OCI-LY1 (cell line): Measurements from ENCODE around the gene ADAM22.

ENCODE experiments used
- H2AFZ ChIP-seq: fragments of 200-600 bp; sonication (generic), shearing (Covaris generic); 2 replicates; pipeline ENCODE4 v1.6.0; 2014; ENCODE audit warnings: antibody characterized with exemption, mild to moderate bottlenecking, low read length
- H3F3A ChIP-seq: fragments of 200-600 bp; sonication (generic), shearing (Covaris generic); 2 replicates; pipeline ENCODE4 v1.6.0; 2014; ENCODE audit warnings: mild to moderate bottlenecking, antibody characterized with exemption, low read length, moderate library complexity; ENCODE audit not compliant: insufficient read depth
- H3K27ac ChIP-seq: fragments of 200-600 bp; sonication (generic); 2 replicates; pipeline ENCODE4 v1.5.1; 2014; ENCODE audit warnings: low read length, mixed run types, mild to moderate bottlenecking, low read depth; ENCODE audit not compliant: poor library complexity, severe bottlenecking
- H3K27me3 ChIP-seq: fragments of 200-600 bp; sonication (generic); 2 replicates; pipeline ENCODE4 v1.6.0; 2014; ENCODE audit warnings: antibody characterized with exemption, mild to moderate bottlenecking, low read length, moderate library complexity; ENCODE audit not compliant: insufficient read depth
- H3K36me3 ChIP-seq: fragments of 200-600 bp; sonication (generic); 2 replicates; pipeline ENCODE4 v1.6.1; 2014; ENCODE audit warnings: mild to moderate bottlenecking, antibody characterized with exemption, low read length, moderate library complexity, mixed read lengths; ENCODE audit not compliant: insufficient read depth
- H3K4me1 ChIP-seq: fragments of 200-600 bp; sonication (generic); 2 replicates; pipeline ENCODE4 v1.5.1; 2014; ENCODE audit warnings: mild to moderate bottlenecking, low read length, moderate library complexity; ENCODE audit not compliant: insufficient read depth, severe bottlenecking
- H3K4me2 ChIP-seq: fragments of 200-600 bp; sonication (generic), shearing (Covaris generic); 2 replicates; pipeline ENCODE4 v1.6.1; 2014; ENCODE audit warnings: low read length
- H3K4me3 ChIP-seq: fragments of 200-600 bp; sonication (generic); 2 replicates; pipeline ENCODE4 v1.5.1; 2014; ENCODE audit warnings: low read length, low read depth, mild to moderate bottlenecking, mixed read lengths; ENCODE audit not compliant: poor library complexity, severe bottlenecking
- H3K79me2 ChIP-seq: fragments of 200-600 bp; shearing (Covaris generic); 2 replicates; pipeline ENCODE4 v1.6.1; 2016; ENCODE audit warnings: mixed run types, low read length, mixed read lengths; ENCODE audit not compliant: insufficient read depth
- H3K9ac ChIP-seq: fragments of 200-600 bp; sonication (generic), shearing (Covaris generic); 2 replicates; pipeline ENCODE4 v1.6.1; 2014; ENCODE audit warnings: mild to moderate bottlenecking, low read length, mixed read lengths
- H3K9me2 ChIP-seq: fragments of 200-600 bp; sonication (generic), shearing (Covaris generic); 2 replicates; pipeline ENCODE4 v1.6.1; 2014; ENCODE audit warnings: low read depth, mild to moderate bottlenecking, low read length, mixed read lengths
- H3K9me3 ChIP-seq: fragments of 200-600 bp; shearing (Covaris generic); 2 replicates; pipeline ENCODE4 v1.6.1; 2014; ENCODE audit warnings: low read length, mixed read lengths
- H4K20me1 ChIP-seq: fragments of 200-600 bp; sonication (generic), shearing (Covaris generic); 2 replicates; pipeline ENCODE4 v1.6.0; 2016; ENCODE audit warnings: mild to moderate bottlenecking, low read length; ENCODE audit not compliant: insufficient read depth
- EZH2 ChIP-seq: fragments of 200-600 bp; sonication (generic), shearing (Covaris generic); IDR thresholded peaks from 2 replicates; pipeline ENCODE4 v1.8.0; 2017; ENCODE audit warnings: borderline replicate concordance, mixed run types, mild to moderate bottlenecking, antibody characterized with exemption, low read length, moderate library complexity, mixed read lengths
- TF ChIP-seq, protein P1 (sequence below): fragments of 200-600 bp; sonication (generic), shearing (Covaris generic); IDR thresholded peaks from 2 replicates; pipeline ENCODE4 v1.5.1; 2017; ENCODE audit warnings: mild to moderate bottlenecking, antibody characterized with exemption, low read length, moderate library complexity, mixed read lengths

The ADAM22 gene

DNA sequence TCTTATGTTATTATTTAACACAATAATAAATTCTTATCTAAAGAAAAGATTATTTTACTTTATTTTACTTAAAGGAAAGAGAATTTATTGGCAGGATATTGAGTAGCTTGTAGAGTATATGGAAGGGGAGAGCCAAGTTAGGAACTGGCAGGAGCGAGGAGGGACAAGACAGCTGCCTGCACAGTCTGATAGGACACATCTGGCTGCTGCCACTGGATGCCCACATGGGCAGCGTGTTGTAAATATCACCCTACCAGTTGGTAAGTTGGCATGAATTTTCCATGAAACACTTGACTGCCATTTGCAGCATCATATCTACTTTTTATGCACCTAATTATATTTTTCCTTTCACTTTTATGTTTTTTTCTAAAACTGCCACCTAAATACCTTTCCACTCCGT, 266.2 kb downstream of the ADAM22 start:
- Histone ChIP-seq H3K9me2 (no peaks in the 10 kb centered on the region), H3K9me3 (no peaks in the 10 kb centered on the region), H3K27ac (no peak overlapping the region), H3K9ac (no peak overlapping the region), H3K4me2 (no peak overlapping the region), H3K79me2 (no peaks in the 10 kb centered on the region), H3K27me3 (no peaks in the 10 kb centered on the region), H3K4me1 (no peaks in the 10 kb centered on the region), H3K36me3 (peaks cover 27% of the 10 kb centered on the region), H4K20me1 (no peaks in the 10 kb centered on the region), H3K4me3 (no peak overlapping the region), H2AFZ (no peak overlapping the region), H3F3A (no peaks in the 10 kb centered on the region)
- TF ChIP-seq EZH2, result no peak
- TF ChIP-seq, protein P1, sequence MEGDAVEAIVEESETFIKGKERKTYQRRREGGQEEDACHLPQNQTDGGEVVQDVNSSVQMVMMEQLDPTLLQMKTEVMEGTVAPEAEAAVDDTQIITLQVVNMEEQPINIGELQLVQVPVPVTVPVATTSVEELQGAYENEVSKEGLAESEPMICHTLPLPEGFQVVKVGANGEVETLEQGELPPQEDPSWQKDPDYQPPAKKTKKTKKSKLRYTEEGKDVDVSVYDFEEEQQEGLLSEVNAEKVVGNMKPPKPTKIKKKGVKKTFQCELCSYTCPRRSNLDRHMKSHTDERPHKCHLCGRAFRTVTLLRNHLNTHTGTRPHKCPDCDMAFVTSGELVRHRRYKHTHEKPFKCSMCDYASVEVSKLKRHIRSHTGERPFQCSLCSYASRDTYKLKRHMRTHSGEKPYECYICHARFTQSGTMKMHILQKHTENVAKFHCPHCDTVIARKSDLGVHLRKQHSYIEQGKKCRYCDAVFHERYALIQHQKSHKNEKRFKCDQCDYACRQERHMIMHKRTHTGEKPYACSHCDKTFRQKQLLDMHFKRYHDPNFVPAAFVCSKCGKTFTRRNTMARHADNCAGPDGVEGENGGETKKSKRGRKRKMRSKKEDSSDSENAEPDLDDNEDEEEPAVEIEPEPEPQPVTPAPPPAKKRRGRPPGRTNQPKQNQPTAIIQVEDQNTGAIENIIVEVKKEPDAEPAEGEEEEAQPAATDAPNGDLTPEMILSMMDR, result no peak

DNA sequence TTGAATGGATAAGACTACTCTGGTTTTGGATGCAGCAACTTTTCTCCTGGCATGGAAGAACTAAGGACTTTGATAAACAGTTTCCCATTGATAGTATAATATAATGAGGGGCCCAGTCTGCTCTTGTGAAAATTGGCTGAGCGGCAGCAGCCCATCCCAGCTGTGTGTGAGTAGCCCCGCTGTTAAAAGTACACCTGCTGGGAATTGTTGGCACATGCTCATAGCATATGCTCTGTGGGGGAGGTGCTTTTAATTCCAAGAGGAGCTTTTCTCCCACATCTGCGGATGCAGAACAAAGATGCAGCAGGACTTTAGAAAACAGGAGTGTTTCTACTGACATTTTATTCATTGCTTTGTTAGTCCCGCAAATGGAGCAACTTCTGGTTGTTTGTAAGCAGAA, 266.7 kb downstream of the ADAM22 start:
- Histone ChIP-seq H2AFZ (no peak overlapping the region), H3F3A (no peaks in the 10 kb centered on the region), H3K9ac (no peak overlapping the region), H3K79me2 (no peaks in the 10 kb centered on the region), H3K4me2 (no peak overlapping the region), H3K36me3 (peaks cover 32% of the 10 kb centered on the region), H3K4me3 (no peak overlapping the region), H3K27ac (no peak overlapping the region), H4K20me1 (no peaks in the 10 kb centered on the region), H3K4me1 (no peaks in the 10 kb centered on the region), H3K9me2 (no peaks in the 10 kb centered on the region), H3K27me3 (no peaks in the 10 kb centered on the region), H3K9me3 (no peaks in the 10 kb centered on the region)
- TF ChIP-seq, protein P1, result no peak
- TF ChIP-seq EZH2, result no peak

DNA sequence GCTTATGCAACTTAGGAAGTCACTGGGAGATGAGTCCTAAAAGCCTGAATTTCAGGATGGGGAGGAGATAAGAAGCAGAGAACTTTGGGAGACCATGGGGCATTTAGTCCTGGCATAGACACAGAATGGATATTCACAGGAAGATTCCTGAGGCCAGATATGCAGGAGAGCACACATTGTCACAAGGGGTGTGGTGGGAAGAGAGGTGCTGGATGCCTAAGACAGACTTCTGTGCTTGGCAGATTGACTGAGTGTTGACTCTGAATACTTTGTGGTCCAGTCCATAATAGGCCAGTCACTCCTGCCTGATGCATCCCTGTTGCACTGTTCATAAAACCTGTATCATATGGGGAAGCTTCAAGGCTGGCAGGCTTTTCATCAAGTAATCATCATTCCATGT, 267.3 kb downstream of the ADAM22 start:
- no peak overlapping the region for H3K4me2 ChIP-seq
- H3K27ac ChIP-seq, result no peak overlapping the region
- H3F3A ChIP-seq, result no peaks in the 10 kb centered on the region
- H3K4me1 ChIP-seq, result no peaks in the 10 kb centered on the region
- no peaks in the 10 kb centered on the region for H3K9me3 ChIP-seq
- no peak overlapping the region for H2AFZ ChIP-seq
- no peak overlapping the region for H3K4me3 ChIP-seq
- TF ChIP-seq, protein P1, result no peak
- TF ChIP-seq EZH2, result no peak
- no peaks in the 10 kb centered on the region for H3K27me3 ChIP-seq
- no peaks in the 10 kb centered on the region for H4K20me1 ChIP-seq
- peaks cover 37% of the 10 kb centered on the region for H3K36me3 ChIP-seq
- no peaks in the 10 kb centered on the region for H3K9me2 ChIP-seq
- H3K9ac ChIP-seq, result no peak overlapping the region
- H3K79me2 ChIP-seq, result no peaks in the 10 kb centered on the region
